Astrocyte (in vitro differentiated cells and primary cell): ENCODE measurements around the gene ZNF436. TPM values are rescaled to one million over a fixed set of nuclear protein-coding genes. Genes with fewer than 3 reads are reported as not detected.

Experiments
- total RNA-seq: library from RNA; stranded (reverse); gene quantifications from 2 replicates; pipeline ENCODE4 v1.2.1, GENCODE V29; 2021

Gene ZNF436
- total RNA-seq, 1 donor from 2014 or later: 12.2 TPM

Other genes starting within 250 kb of the ZNF436 start
- 77.1 and 82.2 TPM in 2 replicates for gene LUZP1, start 201.0 kb downstream of the ZNF436 start, total RNA-seq
- 3.3 and 3.8 TPM in 2 replicates for gene HTR1D, start 152.3 kb downstream of the ZNF436 start, total RNA-seq
- 109 and 113 TPM in 2 replicates for gene HNRNPR, start 25.6 kb downstream of the ZNF436 start, total RNA-seq
- gene TCEA3, start 54.9 kb upstream of the ZNF436 start, total RNA-seq: 3.3 and 3.4 TPM in 2 replicates
- gene ASAP3, start 114.3 kb upstream of the ZNF436 start, total RNA-seq: 32.1 and 33.5 TPM in 2 replicates
- gene E2F2, start 161.4 kb upstream of the ZNF436 start, total RNA-seq: 0.11 TPM in 1 of 2 replicates, not detected in the other
- 91.4 and 94.3 TPM in 2 replicates for gene ID3, start 189.7 kb upstream of the ZNF436 start, total RNA-seq